ENCODE data around the gene SRGAP2B. TPM values are rescaled to one million over a fixed set of nuclear protein-coding genes. Genes with fewer than 3 reads are reported as not detected.
"Not testable (repeated sequence)": the region's sequence is repeated elsewhere in the genome, so short reads cannot be mapped to it uniquely, and the experiment has no call there.

The SRGAP2B gene
- 1 to 10 TPM; 7.5 to 9.6 TPM for total RNA-seq

DNA sequence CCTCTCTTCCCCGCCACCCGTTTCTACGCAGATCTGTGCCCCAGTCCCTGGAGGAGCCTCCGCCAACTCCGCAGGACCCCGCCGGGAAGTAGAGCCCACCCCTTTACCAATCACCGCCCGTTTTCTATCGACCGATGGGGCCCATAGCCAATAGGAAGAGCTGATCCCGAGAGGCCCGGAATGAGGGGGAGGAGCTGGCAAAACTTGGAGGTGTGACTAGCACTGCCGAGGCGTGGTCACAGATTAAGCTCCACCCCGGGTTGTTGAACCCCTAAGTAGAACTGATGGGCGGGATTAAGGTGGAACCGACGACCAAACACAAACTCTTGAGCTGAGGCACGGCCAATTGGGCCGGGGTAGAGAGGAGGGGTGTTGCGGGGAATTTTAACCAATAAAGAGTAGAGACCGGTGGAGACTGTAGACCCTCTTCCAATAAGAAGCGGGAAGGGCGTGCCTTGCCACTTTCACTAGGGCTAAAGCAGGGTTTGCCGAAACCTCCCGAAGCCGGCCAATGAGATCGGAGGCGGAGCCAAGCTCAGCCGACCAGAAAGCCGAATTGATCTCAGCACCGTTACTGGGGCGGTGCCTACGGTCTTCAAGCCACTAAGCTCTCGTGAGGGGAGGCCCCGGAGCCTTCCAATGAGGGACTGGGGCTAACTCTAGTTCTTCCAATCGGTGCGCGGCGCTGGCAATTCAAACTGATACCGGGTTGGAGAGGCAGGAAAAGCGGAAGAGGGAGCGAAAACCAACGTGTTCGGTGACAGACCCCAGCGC, at the start of gene SRGAP2B, which contains the start of gene FAM72D:
SRGAP2B (minus strand) TSS at position 45 of the 774 bp plus-strand sequence. CDS start 2,427 bp downstream, outside the sequence.
FAM72D (plus strand) TSS at position 691 of the 774 bp plus-strand sequence. CDS start 874 bp downstream, outside the sequence.
- H3K4me1 ChIP-seq; intact Hi-C loops (cut with DNase I); H3K27me3 ChIP-seq; H3K4me3 ChIP-seq; H3K36me3 ChIP-seq (replicated peaks in 1 of 2; ENCODE audit: insufficient read depth in 1 of 2, low read depth in 2 of 2); H3K9me3 ChIP-seq; DNase-seq: not testable (repeated sequence)
- H3K27ac ChIP-seq = peak within 1 kb of the TSS in 1 of 4 donors; percentile 40
- no CpG with 5 or more reads among the region's 47 CpGs for WGBS, 2 donors
- ATAC-seq = peak; percentile 90

DNA sequence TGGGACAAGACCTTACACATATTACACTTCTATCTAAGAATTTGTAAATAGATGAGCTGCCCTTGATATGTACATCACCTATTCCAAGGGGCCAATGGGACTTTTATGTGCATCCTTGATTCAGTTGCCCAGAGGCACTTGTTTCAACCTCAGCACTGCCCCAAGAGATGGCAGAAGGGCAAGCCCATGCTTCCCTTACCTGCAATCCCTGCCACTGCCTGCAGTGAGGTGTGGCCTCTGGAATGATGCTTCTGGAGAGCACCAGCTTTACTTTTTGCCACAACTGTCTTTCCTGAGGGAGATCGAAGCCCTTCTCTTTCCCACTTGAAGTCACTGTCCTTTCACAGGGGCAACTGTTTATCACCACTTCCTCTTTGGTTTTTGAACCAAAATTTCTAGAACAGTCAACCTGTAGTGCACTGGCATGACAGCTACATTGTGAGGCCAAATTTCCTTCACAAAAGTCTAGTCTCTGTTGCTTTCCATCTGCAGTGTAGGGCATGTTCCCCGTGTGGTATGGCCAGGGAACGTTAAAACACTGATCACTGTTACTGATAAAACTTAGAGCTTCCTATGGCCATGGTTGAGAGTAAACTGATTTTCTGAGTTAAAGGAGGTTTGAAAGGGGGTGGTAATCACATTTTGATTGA, 49.3 kb upstream of the SRGAP2B start:
- H3K4me3 ChIP-seq; intact Hi-C loops (cut with DNase I); H3K4me1 ChIP-seq; H3K27me3 ChIP-seq; H3K9me3 ChIP-seq; ATAC-seq; H3K27ac ChIP-seq; H3K36me3 ChIP-seq (replicated peaks in 1 of 2; ENCODE audit: insufficient read depth in 1 of 2, low read depth in 2 of 2); DNase-seq: not testable (repeated sequence)
- 17 to 57% methylated on average over 2 of the region's 3 CpGs for WGBS, 2 donors

DNA sequence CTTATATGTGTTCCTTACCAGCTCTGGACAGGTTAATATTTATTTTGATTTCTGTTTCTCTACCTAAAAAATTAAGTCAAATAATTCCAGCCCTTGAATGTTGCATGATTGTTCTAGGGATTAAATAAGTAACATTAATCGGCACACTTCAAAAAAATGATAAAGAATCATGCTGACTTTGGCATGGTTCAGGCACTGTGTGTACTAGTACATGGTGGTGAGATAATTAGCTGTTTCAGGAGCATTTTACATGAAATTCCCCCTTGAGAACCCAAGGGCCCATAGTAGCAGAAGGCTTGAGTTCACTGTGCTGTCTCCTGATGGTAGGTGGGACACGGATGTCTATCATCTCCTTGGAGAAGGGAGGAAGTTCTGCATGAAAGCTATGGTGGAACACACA, 45.4 kb upstream of the SRGAP2B start:
- H3K27ac ChIP-seq; H3K27me3 ChIP-seq; intact Hi-C loops (cut with DNase I); H3K4me1 ChIP-seq; H3K9me3 ChIP-seq; H3K36me3 ChIP-seq (replicated peaks in 1 of 2; ENCODE audit: insufficient read depth in 1 of 2, low read depth in 2 of 2); H3K4me3 ChIP-seq; DNase-seq: not testable (repeated sequence)
- WGBS, 2 donors = no CpG with 5 or more reads among the region's 2 CpGs
- peak; percentile 88 for ATAC-seq

DNA sequence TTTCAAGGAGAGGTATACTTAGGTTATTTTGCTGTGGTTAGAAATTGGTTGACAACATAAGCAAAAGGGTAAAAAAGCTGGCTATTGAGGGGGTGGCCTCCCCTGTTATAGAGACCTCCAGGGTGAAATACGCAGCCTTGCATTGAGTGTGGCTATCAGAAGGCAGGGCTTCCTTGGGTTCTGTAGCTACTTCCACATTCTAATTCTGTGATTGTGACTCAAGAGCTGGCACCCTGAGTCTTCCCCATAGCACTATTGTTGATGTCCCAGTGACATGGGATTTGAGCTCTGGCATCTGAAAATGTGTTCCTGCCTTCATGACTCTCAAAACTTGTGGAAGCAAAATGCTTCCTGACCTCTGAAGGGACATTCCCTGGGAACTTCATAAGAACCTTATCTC, 39.3 kb upstream of the SRGAP2B start:
- H3K4me1 ChIP-seq; intact Hi-C loops (cut with DNase I); H3K9me3 ChIP-seq; H3K36me3 ChIP-seq (replicated peaks in 1 of 2; ENCODE audit: insufficient read depth in 1 of 2, low read depth in 2 of 2); ATAC-seq; H3K27me3 ChIP-seq; H3K4me3 ChIP-seq; DNase-seq; H3K27ac ChIP-seq: not testable (repeated sequence)
- no CpG with 5 or more reads among the region's 1 CpG for WGBS, 2 donors

DNA sequence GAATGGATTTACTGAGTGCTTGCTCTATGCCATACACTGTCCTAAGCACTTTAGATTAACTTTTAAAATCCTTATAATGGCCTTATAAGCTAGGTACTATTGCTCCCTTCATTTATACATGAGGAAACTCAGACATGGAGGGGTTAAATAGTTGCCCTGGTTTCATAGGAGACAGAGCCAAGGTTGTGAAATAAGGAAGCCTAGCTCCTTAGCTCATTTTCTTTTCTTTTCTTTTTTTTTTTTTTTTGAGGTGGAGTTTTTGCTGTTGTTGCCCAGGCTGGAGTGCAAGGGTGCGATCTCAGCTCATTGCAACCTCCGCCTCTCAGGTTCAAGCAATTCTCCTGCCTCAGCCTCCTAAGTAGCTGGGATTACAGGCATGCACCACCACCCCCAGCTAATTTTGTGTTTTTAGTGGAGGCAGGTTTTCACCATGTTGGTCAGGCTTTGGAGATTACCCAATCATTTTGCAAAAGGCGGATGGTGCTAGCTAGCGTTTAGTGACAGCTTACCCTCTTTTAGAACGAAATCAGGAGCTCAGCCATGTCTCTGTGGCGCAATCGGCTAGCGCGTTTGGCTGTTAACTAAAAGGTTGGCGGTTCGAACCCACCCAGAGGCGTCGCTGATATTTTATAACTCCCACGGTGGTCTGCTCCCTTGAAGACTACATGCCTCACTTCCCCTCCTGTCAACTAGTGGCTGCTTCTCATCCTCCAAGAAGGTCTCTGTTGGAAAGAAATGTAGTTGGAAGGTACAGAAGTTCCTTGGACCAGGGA, 33.8 kb upstream of the SRGAP2B start:
- 65 to 72% methylated on average over 12 to 14 of the region's 14 CpGs for WGBS, 2 donors
- H3K27me3 ChIP-seq; intact Hi-C loops (cut with DNase I); H3K27ac ChIP-seq; ATAC-seq; H3K4me3 ChIP-seq; H3K9me3 ChIP-seq; H3K36me3 ChIP-seq (replicated peaks in 1 of 2; ENCODE audit: insufficient read depth in 1 of 2, low read depth in 2 of 2); H3K4me1 ChIP-seq: not testable (repeated sequence)
- peak in 2 of 4 donors; percentile 2 to 5 for DNase-seq

DNA sequence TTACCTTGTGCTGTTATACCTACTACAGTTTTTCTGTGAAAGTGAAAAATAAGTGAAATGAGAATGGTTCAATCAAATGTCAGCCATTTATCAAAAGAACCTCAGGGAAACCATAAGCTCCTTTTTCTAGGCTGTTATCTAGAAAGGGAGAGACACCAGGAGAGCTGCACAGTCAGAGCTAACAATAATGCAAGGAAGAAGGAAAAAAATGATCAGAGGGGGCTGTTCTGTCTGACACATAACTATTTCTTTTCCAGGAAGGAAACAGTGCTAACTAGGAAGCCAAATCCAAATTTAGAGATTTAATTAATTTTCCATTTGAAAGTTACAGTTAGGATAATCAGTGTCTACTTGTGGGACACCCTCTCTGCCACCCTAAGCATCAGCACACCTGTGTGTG, 32.0 kb upstream of the SRGAP2B start:
- H3K4me3 ChIP-seq; ATAC-seq; DNase-seq; intact Hi-C loops (cut with DNase I); H3K27ac ChIP-seq; H3K9me3 ChIP-seq; H3K36me3 ChIP-seq (replicated peaks in 1 of 2; ENCODE audit: insufficient read depth in 1 of 2, low read depth in 2 of 2); H3K4me1 ChIP-seq; H3K27me3 ChIP-seq: not testable (repeated sequence)

DNA sequence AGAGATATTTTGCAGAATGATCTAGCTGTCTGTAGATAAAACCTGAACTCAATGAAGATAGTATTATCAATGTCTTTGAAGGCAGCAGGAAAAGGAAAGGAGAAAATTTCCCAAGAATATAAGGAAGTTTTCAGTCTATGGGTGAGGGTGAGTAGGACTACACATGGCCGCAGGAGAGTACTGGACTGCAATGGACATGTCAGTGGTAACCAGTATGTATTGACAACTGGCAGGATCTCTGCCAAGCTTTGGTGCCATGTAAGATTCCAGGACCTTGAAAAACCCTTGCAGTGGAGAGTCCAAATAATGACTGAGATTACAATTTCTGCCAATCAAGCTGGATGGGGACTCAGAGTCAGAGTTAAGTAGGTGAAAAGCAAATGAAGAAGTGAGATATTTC, 30.0 kb upstream of the SRGAP2B start:
- H3K27ac ChIP-seq; H3K36me3 ChIP-seq (replicated peaks in 1 of 2; ENCODE audit: insufficient read depth in 1 of 2, low read depth in 2 of 2); ATAC-seq; intact Hi-C loops (cut with DNase I); H3K27me3 ChIP-seq; H3K4me3 ChIP-seq; DNase-seq; H3K9me3 ChIP-seq; H3K4me1 ChIP-seq: not testable (repeated sequence)
- WGBS, 2 donors = no CpG with 5 or more reads among the region's 1 CpG

DNA sequence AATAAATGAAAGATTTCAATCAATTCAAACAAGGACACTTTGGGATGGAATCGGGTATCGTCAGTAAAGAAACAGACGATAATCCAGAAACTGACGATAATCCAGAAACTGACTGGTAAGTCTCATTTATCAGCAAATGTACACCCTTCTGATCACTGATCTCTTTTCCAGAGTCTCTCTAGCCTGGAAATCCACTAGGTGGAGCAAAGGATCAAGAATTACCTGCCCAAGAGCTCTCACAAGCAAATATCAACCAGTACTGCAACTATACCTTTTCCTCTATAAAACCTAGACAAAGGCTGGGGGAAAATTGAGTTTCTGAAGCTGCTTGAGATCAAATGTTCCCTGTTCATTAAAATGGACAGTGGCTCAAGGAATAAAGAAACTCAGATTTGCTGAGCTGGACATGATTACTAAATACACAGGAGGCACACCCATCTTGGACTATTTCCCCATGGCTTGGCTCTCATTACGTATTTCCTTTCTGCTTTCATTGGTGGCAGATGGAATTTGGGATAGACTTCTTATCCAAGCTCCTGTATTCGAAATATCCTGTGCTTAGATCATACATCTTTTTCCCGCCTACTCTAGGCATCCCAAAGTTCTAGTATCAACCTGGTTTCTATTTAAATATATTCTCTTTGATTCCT, 29.0 kb upstream of the SRGAP2B start:
- intact Hi-C loops (cut with DNase I); DNase-seq; H3K9me3 ChIP-seq; H3K27ac ChIP-seq; H3K4me1 ChIP-seq; H3K4me3 ChIP-seq; H3K27me3 ChIP-seq; H3K36me3 ChIP-seq (replicated peaks in 1 of 2; ENCODE audit: insufficient read depth in 1 of 2, low read depth in 2 of 2): not testable (repeated sequence)
- no CpG with 5 or more reads among the region's 7 CpGs for WGBS, 2 donors
- ATAC-seq = peak; percentile 48

DNA sequence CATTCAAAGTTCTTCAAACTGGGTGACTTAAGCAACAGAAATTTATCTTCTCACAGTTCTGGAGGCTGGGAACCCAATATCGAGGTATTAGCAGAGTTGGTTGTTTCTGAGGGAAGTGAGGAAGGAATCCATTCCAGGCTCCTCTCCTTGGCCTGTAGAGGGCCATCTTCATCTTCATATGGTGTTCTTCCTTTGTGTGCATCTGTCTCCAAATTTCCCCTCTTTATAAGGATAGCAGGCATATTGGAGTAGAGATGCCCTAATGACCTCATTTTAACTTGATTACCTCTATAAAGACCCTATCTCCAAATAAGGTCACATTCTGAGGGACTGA, 27.9 kb upstream of the SRGAP2B start:
- H3K36me3 ChIP-seq (replicated peaks in 1 of 2; ENCODE audit: insufficient read depth in 1 of 2, low read depth in 2 of 2); ATAC-seq; H3K4me3 ChIP-seq; H3K4me1 ChIP-seq; H3K27ac ChIP-seq; intact Hi-C loops (cut with DNase I); H3K9me3 ChIP-seq; H3K27me3 ChIP-seq; DNase-seq: not testable (repeated sequence)
- WGBS, 2 donors = no CpG with 5 or more reads among the region's 1 CpG

DNA sequence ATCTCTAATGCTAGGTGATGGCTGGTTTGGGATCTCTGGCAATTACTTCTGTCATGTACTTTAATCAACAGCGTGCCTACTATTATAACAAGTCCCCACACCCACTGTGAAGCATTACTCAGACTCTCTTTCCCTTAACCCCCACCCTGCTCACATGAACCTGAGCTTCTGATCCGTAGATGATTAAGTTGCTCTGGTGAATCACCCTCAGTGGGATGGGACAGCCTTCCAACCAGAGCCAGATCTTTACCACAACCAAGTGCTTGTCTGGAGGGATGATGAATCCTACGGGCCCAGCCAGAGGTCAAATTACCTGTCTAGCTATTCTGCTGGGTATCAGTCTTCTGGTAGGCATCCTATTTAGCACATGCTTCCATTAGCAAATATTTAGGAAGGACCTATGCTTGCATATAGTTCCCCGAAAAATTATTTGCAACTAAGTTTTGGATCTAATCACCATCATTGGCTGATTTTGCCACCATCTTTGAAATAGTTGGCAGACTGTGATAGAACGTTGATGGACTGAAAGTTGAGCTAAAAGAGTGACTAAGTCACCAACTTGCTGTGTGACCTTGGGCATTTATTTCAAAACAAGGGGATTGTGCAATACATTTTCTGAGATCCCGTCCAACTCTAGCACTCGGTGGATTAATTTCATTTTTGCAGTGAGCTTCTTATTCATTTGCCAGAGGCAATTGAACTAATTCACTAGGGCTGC, 27.4 kb upstream of the SRGAP2B start:
- H3K4me3 ChIP-seq; H3K27ac ChIP-seq; H3K9me3 ChIP-seq; intact Hi-C loops (cut with DNase I); H3K27me3 ChIP-seq; DNase-seq; H3K36me3 ChIP-seq (replicated peaks in 1 of 2; ENCODE audit: insufficient read depth in 1 of 2, low read depth in 2 of 2); H3K4me1 ChIP-seq: not testable (repeated sequence)
- no CpG with 5 or more reads among the region's 7 CpGs for WGBS, 2 donors
- peak; percentile 56 for ATAC-seq

DNA sequence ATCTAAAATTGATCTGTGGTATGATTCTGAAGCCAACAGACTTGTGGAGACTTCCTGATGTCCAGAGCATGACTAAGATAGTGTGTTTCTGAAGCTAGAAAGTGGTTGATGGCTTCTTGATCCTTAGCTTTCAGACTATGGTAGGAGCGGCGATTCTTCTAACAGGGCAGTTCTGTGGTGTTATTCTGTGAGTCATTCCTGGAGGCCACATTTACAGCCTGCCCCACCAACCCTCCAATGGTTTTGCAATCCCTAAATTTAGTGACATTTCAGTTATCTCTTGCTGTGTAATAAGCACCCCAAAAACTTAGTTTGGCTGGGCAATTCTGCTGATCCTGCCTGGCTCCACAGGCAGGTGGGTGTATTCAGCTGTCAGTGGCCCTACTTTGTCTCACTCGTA, 24.7 kb upstream of the SRGAP2B start:
- H3K27ac ChIP-seq; DNase-seq; H3K4me3 ChIP-seq; intact Hi-C loops (cut with DNase I); H3K4me1 ChIP-seq; ATAC-seq; H3K9me3 ChIP-seq; H3K27me3 ChIP-seq; H3K36me3 ChIP-seq (replicated peaks in 1 of 2; ENCODE audit: insufficient read depth in 1 of 2, low read depth in 2 of 2): not testable (repeated sequence)
- WGBS, 2 donors = no CpG with 5 or more reads among the region's 3 CpGs

Data from body of pancreas (tissue), 4 donors.